ENCODE measurements around the gene EYA2.

Gene EYA2

DNA sequence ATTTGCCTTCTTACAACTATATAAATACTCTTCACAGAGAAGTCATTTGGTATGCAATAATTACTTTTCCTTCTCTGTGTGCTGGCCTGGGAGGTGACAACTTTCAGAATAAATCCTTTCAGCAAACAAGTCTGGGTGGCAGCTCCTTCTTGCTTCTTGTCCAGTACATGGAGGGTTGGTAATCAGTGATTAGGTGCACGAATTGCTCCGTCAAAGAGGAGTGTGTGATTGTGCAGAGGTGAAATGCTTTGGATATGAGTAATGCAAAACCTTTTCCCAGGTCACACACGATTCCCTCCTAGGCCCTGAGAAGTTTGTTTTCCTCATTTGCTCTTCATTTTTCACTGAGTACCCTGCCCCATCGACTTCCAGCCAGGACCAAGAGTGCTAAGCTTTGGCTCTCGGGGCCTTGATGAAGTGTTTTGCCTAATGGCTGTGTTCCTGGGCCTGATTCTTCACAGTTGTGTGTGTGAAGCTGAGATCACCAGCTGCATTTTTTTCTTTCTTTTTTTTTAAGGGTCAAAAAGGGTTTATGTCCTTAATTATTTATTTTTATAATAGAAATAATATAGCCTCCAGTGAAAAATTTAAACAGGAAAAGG, 245.4 kb downstream of the EYA2 start:
- DNase-seq (ENCODE audit: low read depth, low spot score): no peak

DNA sequence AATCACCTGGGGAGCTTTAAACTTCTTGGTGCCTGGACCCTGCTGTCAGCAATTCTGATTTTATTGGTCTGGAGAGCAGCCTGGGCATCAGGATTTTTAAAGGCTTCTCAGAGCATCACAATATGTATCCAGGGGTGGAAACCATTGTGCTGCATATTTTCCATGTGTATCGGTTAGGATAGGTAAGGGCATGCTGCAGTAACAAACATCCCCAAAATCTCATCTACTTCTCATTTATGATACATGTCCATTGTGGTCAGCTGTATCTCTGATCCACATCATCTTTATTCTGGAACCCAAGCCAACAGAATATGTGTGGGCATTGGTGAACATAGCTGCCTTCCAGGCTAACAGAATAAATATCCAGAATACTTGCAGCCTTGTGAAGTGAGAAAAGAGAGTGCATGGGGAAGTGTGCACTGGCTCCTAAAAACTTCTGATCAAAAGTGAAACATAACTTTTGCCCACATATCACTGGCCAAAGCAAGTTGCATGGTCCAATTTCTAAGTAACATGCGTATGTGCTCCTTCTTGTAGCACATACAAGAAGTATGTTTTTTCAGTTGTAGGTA, 246.8 kb downstream of the EYA2 start:
- no peak for DNase-seq (ENCODE audit: low read depth, low spot score)

DNA sequence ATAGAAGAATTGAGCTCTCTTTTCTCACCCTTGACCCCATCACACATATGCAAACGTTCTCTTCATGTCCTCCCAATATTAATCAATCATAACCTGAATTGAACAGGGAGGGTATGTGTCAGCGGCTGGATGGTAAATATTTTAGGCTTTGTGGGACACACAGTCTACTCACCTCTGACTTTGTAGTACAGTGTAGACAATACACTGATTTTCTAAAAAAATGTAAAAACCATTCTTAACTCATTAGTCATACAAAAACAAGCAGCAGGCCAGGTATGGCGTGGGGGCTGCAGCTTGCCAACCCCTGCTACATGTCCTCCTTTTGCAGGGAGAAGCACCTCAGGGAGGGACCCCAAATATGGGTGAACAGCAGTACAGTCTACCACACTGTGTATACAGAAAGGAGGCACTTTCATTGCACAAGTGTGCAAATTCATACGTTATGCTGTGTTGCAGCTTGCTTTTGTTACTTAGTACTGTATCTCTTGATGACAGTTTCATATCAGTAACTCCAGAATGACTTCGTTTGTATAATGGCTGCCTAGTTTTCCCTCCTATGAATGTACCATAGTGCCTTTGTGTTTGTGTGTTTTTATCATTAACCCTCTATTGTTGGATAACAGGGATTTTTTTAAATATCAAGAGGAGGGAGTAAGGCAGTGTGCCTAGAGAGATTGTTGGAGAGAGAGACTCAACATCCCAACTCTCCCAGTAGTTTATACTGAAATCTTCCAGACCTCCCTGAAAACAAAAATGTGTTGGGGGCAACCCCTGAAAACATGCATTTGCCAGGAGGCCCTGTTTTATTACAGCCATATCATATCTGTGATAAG, 247.5 kb downstream of the EYA2 start:
- no peak for DNase-seq (ENCODE audit: low read depth, low spot score)

DNA sequence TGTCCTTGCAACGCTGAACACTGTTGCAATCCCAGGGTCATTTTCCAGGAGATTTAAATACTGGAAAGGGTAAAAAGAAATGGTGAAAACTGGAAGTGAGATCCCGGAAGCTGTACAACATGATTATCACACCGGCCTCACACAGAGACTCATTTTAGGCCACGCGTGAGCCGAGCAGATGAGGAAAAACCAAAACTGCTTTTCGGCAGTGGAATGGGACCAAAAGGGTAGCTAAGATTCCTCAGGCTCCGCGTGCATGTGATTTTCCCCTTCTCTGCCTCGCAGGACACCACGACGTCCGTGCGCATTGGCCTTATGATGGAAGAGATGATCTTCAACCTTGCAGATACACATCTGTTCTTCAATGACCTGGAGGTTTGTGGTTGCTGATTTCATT, 248.1 kb downstream of the EYA2 start:
- no peak for DNase-seq (ENCODE audit: low read depth, low spot score)

DNA sequence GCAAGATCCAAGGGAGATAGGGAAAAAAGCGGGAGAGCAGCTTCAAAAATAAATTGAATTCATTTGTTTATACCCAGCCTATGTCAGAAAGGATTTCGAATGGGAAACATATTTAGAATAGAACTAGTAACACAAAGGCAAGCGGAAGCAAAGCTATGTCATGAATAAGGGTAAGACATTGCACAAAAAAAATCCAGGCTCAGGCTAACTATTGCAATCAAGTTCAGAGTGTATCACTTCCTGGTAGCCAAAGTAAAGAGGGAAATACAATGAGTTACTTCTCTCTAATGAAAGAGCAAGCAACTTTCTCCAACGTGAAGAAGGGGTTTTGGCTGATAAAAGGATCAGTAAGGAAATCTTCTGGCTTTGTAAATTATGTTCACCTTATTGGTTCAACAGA, 249.0 kb downstream of the EYA2 start:
- no peak for DNase-seq (ENCODE audit: low read depth, low spot score)

DNA sequence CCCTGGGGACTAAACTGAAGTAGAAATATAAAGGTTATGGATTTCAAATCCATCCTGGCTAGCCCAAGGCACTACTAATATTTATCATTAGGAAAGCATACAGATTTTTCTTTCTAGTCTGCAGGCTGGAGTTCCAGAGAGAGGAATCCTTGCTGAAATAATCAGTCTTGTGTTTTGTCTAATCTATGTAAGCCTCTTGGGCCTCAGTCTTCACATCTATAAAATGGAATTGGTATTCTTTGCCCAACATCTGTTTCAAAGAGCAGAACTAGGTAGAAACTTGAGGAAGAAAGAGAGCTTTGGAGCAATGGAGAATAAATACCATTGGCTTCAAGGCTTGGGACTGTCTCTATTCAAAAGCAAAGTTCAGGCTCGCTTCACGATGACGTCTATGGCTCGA, 249.8 kb downstream of the EYA2 start:
- DNase-seq (ENCODE audit: low read depth, low spot score): no peak

DNA sequence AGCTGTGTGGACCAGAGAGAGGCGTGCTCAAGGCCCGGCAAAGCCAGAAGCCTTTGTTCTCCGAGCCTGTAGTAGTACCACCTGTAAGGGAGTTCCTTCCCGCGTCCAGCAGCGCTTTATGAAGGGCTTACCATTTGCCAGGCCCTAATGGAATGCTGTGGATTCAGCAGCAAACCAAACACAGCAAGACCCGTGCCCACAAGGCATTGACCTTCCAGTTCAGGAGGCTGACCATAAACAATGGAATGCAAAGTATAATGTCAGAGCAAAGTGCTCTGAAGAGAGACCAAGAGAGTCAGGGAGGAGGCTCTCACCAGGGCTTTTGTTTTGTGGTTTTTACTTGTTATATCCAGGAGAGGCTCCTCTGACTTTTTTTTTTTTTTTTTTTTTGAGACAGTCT, 252.0 kb downstream of the EYA2 start:
- DNase-seq (ENCODE audit: low read depth, low spot score): no peak

DNA sequence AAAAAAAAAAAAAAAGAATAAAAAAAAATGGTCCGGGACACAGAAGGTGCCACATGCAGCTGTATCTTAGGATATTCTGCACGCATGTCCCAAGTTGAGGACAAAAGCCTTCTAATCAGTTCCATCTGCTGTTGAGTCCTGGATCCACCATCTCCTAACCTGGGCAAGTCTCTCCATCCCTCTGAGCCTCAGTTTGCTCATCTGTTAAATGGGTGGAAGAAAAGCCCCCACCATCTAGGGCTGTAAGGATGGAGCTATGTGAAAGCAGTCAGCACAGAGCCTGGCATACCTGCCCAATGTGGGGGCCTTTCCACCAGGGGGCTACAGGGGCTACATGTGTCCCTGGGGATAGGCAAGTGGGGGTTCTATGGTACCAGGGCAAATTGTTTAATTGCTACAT, 253.4 kb downstream of the EYA2 start:
- no peak for DNase-seq (ENCODE audit: low read depth, low spot score)

DNA sequence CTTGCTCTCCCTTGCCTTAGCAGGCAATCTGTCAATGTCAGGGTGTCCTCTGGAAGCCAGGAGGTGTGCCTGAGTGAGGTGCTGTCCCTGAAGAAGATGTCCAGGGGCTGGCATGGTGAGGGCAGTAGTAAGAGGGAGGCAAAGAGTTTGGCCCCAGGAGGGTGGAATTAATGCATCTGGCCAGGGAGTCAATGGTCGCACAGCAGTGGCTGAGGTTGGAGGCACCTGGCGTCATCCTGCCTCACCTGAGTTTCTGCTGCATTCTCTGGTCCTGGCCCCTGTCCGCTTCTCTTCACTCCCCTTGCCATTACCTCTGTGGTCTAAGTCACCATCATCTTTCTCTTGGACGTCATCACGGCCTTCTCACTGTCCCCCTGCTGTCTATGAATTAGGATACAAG, 255.3 kb downstream of the EYA2 start:
- DNase-seq (ENCODE audit: low read depth, low spot score): no peak

DNA sequence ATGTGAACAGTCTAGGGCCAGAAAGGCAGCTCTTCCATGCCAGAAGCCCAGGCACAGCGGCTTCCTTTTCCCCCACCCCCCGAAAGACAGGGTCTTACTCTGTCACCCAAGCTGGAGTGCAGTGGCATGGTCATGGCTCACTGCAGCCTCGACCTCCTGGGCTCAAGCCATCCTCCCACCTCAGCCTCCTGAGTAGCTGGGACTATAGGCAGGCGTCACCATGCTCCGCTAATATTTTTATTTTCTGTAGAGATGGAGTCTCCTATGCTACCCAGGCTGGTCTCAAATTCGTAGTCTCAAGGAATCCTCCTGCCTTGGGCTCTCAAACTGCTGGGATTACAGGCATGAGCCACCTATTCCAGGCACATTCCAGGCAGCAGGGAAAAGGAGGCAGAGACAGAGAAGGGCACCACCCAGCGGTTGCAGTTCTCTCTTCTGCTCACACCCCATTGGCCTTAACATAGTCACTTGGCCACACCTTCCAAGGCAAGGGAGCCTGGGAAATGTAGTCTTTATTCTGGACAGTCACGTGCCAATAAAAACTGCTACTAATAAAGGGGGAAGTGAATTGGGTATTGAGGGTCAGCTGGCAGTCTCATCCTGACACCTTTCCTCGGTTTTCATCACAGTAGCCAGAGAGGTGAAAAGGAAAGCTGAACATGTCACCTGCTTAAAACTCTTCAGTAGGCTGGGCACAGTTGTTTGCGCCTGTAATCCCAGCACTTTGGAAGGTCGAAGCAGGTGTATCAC, 255.9 kb downstream of the EYA2 start:
- peak; percentile 80 for DNase-seq (ENCODE audit: low read depth, low spot score)

DNA sequence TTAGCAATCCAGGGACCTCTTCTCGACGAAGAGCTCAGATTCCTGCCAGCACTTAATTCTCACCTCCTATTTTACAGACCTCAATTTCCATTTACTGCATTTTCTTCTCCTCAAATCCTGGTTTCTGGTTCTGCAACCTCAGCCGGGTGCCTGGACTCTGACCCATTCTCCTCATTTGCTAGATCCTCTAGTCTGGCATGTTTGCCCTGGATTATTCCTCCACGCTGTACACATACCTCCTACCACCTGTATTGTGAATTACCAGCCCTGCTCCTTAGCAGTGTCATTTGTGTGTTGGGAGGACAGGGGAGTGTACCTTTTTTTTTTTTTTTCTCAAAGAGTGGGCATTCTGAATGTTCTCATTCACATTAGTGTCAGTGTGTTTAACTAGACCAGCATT, 257.4 kb downstream of the EYA2 start:
- no peak for DNase-seq (ENCODE audit: low read depth, low spot score)

DNA sequence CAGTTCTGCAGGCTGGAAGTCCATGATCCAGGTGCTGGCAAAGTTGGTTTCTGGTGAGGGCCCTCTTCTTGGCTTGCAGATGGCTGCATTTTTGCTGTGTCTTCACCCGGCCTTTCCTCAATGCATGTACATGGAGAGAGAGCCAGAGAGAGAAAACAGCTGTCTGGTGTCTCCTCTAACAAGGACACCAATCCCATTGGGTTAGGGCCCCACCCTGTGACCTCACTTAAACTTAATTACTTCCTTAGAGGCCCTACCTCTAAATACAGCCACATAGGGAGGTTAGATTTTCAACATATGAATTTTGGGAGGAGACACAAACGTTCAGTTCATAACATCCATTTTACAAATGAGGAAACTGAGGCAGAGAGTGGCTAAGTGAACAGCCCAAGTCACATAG, 259.4 kb downstream of the EYA2 start:
- DNase-seq (ENCODE audit: low read depth, low spot score): no peak

DNA sequence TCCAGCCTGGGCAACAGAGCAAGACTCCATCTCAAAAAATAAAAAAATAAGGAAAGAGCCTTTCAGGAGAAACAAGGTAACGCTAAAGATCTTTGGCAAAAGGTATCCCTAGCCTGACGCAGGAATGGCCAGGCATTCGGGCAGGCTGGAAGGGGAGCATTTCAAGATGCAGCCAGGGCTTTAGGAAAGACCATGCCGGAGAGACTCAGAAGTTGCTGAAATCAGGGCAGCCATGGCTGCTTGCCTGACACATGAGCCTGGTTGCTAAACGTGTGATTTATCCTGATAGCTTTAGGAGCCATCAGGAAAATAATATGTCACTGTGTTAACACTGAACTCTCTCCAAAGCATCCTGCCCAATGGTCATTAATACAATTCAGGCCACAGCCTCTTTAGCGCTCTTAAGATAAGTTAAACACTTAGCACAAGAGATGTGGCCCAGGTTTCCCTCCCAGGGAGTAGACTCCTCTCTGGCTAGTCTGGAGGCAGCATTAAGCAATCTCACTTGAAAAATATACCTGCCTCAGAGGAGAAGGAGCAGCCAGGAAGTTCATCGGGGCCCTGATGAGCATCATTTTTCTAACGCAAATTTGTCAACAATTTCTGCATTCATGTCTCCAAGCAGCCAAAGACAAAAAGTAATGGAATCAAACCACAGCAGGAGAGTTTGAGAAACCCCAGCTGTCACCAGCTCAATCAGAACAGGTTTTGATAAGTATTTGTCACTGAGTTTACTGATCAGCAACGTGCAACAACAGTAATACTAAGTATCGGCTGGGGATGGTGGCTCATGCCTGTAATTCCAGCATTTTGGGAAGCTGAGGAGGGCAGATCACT, 261.9 kb downstream of the EYA2 start:
- DNase-seq (ENCODE audit: low read depth, low spot score): no peak

DNA sequence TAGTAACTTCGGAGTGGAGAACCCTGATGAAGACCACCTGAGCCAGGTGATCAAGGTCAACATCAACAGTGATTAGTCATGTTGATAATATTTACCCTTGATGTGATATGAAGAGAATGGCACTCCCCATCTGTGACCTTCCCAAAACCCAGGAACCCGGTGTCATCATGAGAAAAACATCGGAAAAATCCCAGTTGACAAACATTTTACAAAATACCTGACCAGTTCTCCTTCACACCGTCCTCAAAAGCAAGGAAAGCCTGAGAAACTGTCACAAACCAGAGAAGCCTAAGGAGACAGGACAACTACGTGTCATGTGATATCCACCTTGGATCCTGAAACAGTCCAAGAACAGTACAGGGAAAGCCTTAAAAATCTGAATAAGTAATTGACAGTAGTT, 264.5 kb downstream of the EYA2 start:
- no peak for DNase-seq (ENCODE audit: low read depth, low spot score)

DNA sequence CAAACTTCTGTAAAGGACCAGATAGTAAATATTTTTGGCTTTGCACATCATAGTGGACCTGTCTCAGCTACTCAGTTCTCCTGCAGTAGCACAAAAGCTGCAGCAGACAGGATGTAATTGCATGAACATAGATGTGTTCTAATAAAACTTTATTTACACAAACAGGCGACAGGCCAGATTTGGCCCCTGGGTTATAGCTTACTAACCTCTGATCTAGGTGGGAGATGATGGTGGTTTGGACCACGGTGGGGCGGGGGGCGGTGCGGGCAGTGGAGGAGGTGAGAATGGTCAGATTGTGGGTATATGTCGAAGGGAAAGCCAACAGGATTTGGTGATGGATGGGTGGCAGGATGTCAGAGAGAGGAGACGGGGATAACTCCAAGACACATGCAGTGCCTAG, 265.6 kb downstream of the EYA2 start:
- DNase-seq (ENCODE audit: low read depth, low spot score): no peak

DNA sequence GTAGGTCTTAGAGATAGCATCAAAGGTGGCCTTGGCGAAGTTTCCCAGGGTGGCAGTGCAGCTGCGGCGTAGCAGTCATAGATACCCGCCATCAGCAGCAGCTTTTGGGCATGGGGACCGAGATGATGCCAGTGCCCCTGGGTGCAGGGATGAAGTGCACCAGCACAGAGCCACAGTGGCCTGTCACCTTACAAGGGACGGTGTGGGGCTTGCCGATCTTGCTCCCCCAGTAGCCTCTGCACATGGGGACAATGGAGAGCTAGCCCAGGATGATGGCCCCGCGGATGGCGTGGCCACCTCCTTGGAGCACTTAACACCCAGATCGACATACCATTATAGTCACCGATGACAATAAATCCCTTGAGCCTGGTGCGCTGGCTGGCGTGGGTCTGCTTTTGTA, 266.3 kb downstream of the EYA2 start:
- DNase-seq (ENCODE audit: low read depth, low spot score): no peak

DNA sequence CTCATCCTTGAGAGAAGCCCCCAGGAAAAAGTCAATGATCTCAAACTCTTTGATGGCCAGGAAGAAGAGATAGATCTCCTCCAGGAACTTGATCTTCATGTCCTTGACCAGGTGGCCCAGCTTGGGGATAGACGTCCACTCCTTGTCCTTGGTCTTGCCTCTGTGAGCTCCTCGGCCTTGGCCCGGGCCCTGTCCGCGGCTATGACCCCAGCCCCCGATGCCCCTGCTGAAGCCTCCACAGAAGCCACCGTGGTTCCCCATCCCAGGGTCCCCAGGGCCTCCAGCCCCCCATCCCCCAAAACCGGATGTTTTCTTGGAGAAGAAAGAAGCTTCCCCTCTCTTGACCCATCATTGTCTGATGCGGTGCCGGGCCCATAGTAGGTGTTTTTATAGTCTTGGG, 266.8 kb downstream of the EYA2 start:
- DNase-seq (ENCODE audit: low read depth, low spot score): no peak

DNA sequence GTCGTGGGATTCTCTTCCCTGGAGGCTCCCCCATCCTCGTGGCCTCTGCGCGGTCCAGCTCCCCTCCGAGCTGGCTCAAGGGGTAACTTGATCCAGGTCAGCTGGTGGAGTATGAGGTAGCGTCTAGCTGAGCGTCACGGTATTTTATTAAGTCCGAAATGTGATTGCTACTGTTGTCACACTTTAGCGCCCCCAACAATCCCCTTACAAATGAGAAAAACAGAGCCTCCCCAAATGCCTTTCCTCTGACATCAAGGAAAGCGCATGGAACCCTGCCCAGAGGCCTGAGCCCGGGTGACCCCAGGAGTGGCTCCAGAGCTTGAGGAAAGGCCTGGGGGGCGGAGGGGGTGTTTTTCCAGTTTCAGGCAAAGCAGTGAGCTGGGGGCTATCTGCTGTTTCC, 269.5 kb downstream of the EYA2 start:
- no peak for DNase-seq (ENCODE audit: low read depth, low spot score)

DNA sequence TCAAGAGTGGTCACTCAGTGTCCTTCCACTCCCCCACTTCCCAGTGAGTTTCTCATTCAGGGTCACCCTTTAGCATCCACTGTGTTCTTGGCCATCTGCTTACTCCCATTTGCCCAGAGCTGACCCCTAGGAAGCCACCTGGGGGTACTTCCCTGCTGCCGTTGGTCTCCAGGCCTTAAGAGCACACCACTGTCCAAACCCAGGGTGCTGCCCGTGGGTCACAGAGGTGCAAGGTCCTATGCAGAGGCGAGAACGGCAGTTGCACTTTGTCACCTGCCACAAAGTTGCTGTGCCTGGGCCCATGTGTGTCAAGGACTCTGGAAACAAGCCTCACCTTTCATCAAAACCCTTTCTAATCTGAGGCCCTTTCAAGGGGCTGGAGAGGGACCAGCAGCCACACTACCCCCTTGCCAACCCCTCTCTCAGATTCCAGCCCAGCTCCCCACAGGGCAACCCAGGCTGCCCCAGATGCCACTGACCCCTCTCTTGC, 270.8 kb downstream of the EYA2 start:
- no peak for DNase-seq (ENCODE audit: low read depth, low spot score)

DNA sequence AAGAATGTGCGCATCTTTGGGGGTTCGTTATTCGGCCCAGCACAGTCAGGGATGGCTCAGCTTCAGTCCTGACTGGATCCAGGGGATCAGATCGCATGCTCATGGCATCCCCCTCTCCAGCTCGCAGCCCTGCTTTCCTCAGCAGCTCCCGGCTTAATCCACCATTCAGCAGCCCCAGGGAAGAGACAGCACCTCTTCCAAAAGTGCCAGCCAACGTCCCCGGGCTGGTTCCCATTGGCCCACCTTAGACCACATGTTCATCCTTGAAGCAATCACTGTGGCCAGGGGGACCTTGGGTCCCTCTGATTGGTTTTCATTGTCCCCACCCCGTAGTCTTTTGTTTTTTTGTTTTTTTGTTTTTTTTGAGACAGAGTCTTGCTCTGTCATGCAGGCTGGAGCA, 273.2 kb downstream of the EYA2 start:
- DNase-seq (ENCODE audit: low read depth, low spot score): no peak

DNA sequence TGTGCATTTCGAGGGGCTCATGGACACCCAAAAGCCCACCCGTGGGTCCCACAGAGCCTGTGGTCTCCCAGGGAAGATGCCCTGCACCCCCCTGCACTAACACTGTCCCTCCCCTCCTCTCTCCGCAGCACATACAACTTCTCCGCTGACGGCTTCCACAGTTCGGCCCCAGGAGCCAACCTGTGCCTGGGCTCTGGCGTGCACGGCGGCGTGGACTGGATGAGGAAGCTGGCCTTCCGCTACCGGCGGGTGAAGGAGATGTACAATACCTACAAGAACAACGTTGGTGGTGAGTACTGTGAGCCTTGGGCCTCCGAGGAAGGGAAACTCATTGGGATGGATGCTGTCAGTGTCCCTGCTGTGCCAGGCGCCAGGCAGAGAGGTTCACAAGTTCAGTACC, 277.9 kb downstream of the EYA2 start:
- no peak for DNase-seq (ENCODE audit: low read depth, low spot score)

Data from iPS DF 19.7 (cell line).